Duodenal mucosa (tissue), 2 donors: Measurements from ENCODE around the gene MFAP4.

Experiments used
- H3K27ac ChIP-seq: one replicate; pipeline ENCODE4 v1.7.0; 2013; ENCODE audit warnings: low read depth, low read length
- H3K27me3 ChIP-seq, 2 donors: one replicate each; pipeline ENCODE4 v1.7.0; 2013; ENCODE audit warnings: low read length in 2 of 2, control low read depth in 1 of 2; ENCODE audit not compliant: insufficient read depth in 2 of 2, control insufficient read depth in 1 of 2
- H3K36me3 ChIP-seq, 2 donors: one replicate each; pipeline ENCODE4 v1.7.0; 2013; ENCODE audit warnings: low read length in 2 of 2, control low read depth in 1 of 2; ENCODE audit not compliant: insufficient read depth in 2 of 2, control insufficient read depth in 1 of 2
- H3K4me1 ChIP-seq, 2 donors: one replicate each; pipeline ENCODE4 v1.7.0; 2013; ENCODE audit warnings: low read length in 2 of 2, control low read depth in 1 of 2; ENCODE audit not compliant: insufficient read depth in 2 of 2, control insufficient read depth in 1 of 2
- H3K4me3 ChIP-seq, 2 donors: one replicate each; pipeline ENCODE4 v1.7.0; 2013; ENCODE audit warnings: low read length in 2 of 2, low read depth in 1 of 2
- H3K9ac ChIP-seq, 2 donors: one replicate each; pipeline ENCODE4 v1.7.0; 2013; ENCODE audit warnings: low read length in 2 of 2, low read depth in 1 of 2
- H3K9me3 ChIP-seq, 2 donors: one replicate each; pipeline ENCODE4 v1.7.0; 2013; ENCODE audit warnings: low read length in 2 of 2, control low read depth in 1 of 2; ENCODE audit not compliant: control insufficient read depth in 1 of 2

MFAP4 gene

GRCh38 chr17:19370493-19370960, 16.5 kb downstream of the MFAP4 start:
- Histone ChIP-seq H3K27me3 (no peaks in the 10 kb centered on the region), H3K36me3 (no peaks in the 10 kb centered on the region), H3K9ac (no peak overlapping the region), H3K27ac (no peak overlapping the region), H3K4me3 (no peak overlapping the region), H3K9me3 (no peaks in the 10 kb centered on the region), H3K4me1 (peaks cover 10 to 26% of the 10 kb centered on the region in 2 donors)

- Histone ChIP-seq H3K9ac (no peak overlapping the region), H3K9me3 (no peaks in the 10 kb centered on the region), H3K36me3 (no peaks in the 10 kb centered on the region), H3K4me1 (peaks cover 10 to 26% of the 10 kb centered on the region in 2 donors), H3K4me3 (no peak overlapping the region), H3K27me3 (no peaks in the 10 kb centered on the region), H3K27ac (no peak overlapping the region)
These were observed 17.0 kb downstream of the MFAP4 start for GRCh38 chr17:19369846-19370492.

GRCh38 chr17:19369107-19369778, 17.7 kb downstream of the MFAP4 start:
- Histone ChIP-seq H3K27ac (no peak overlapping the region), H3K9me3 (no peaks in the 10 kb centered on the region), H3K4me3 (peak overlapping the region in 1 of 2 donors; percentile 6), H3K4me1 (peaks cover 10 to 26% of the 10 kb centered on the region in 2 donors), H3K9ac (no peak overlapping the region), H3K36me3 (no peaks in the 10 kb centered on the region), H3K27me3 (no peaks in the 10 kb centered on the region)

- Histone ChIP-seq H3K4me3 (no peak overlapping the region), H3K9ac (no peak overlapping the region), H3K27ac (no peak overlapping the region), H3K27me3 (peaks cover 0 to 2% of the 10 kb centered on the region in 2 donors), H3K36me3 (no peaks in the 10 kb centered on the region), H3K4me1 (peaks cover 14 to 29% of the 10 kb centered on the region in 2 donors), H3K9me3 (no peaks in the 10 kb centered on the region)
These were observed 18.8 kb downstream of the MFAP4 start for GRCh38 chr17:19368229-19368628.

- Histone ChIP-seq H3K4me3 (no peak overlapping the region), H3K27me3 (peaks cover 0 to 2% of the 10 kb centered on the region in 2 donors), H3K36me3 (no peaks in the 10 kb centered on the region), H3K4me1 (peaks cover 21 to 38% of the 10 kb centered on the region in 2 donors), H3K27ac (no peak overlapping the region), H3K9me3 (no peaks in the 10 kb centered on the region), H3K9ac (no peak overlapping the region)
These were observed 20.4 kb downstream of the MFAP4 start for GRCh38 chr17:19366637-19366972.

- no peak overlapping the region for H3K9ac ChIP-seq
- H3K36me3 ChIP-seq, result no peaks in the 10 kb centered on the region
- H3K27ac ChIP-seq, result no peak overlapping the region
- H3K27me3 ChIP-seq, result peaks cover 0 to 2% of the 10 kb centered on the region in 2 donors
- H3K4me1 ChIP-seq, result peaks cover 21 to 33% of the 10 kb centered on the region in 2 donors
- no peak overlapping the region for H3K4me3 ChIP-seq
- H3K9me3 ChIP-seq, result no peaks in the 10 kb centered on the region
These were observed 21.0 kb downstream of the MFAP4 start for GRCh38 chr17:19365833-19366636.

- H3K9ac ChIP-seq, result no peak overlapping the region
- no peak overlapping the region for H3K4me3 ChIP-seq
- no peaks in the 10 kb centered on the region for H3K36me3 ChIP-seq
- H3K27ac ChIP-seq, result no peak overlapping the region
- H3K4me1 ChIP-seq, result peaks cover 21 to 27% of the 10 kb centered on the region in 2 donors
- peaks cover 0 to 2% of the 10 kb centered on the region in 2 donors for H3K27me3 ChIP-seq
- H3K9me3 ChIP-seq, result no peaks in the 10 kb centered on the region
These were observed 21.5 kb downstream of the MFAP4 start for GRCh38 chr17:19365499-19365817.

- Histone ChIP-seq H3K27me3 (peaks cover 0 to 2% of the 10 kb centered on the region in 2 donors), H3K36me3 (no peaks in the 10 kb centered on the region), H3K27ac (no peak overlapping the region), H3K9ac (no peak overlapping the region), H3K4me1 (peaks cover 21 to 22% of the 10 kb centered on the region in 2 donors), H3K4me3 (no peak overlapping the region), H3K9me3 (no peaks in the 10 kb centered on the region)
These were observed 22.1 kb downstream of the MFAP4 start for GRCh38 chr17:19364699-19365498.

GRCh38 chr17:19363460-19364035, 23.4 kb downstream of the MFAP4 start:
- H3K4me3 ChIP-seq, result no peak overlapping the region
- no peaks in the 10 kb centered on the region for H3K9me3 ChIP-seq
- H3K36me3 ChIP-seq, result no peaks in the 10 kb centered on the region
- peaks cover 11 to 17% of the 10 kb centered on the region in 2 donors for H3K4me1 ChIP-seq
- peaks cover 0 to 2% of the 10 kb centered on the region in 2 donors for H3K27me3 ChIP-seq
- no peak overlapping the region for H3K9ac ChIP-seq
- no peak overlapping the region for H3K27ac ChIP-seq
